IPS DF 19.7 (cell line): ENCODE data around the gene SENP7.
"Not testable (repeated sequence)": the region's sequence is repeated elsewhere in the genome, so short reads cannot be mapped to it uniquely, and the experiment has no call there.

ENCODE experiments used
- DNase-seq: peaks from one replicate; pipeline ENCODE4 v3.0.0-alpha.2; 2013; ENCODE audit warnings: low read depth, low spot score

SENP7 gene

DNA sequence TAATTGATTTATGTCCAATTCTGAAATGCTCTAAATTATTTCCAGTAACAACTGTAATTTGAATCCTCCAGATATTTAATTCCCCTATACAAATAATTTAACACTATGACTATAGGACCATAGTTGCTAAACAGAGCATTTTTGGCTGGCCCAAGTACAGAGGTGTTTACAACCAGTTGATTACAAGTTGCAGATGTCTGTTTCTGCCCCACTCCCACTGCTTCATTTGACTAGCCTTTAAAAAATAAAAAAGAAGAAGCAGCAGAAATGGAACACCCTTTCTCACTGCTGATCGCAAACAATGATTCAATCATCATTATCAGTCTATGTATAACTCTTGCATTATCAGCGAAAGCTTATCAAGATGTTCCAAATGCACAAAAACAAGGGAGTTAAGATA, 54.6 kb downstream of the SENP7 start:
- no peak for DNase-seq

DNA sequence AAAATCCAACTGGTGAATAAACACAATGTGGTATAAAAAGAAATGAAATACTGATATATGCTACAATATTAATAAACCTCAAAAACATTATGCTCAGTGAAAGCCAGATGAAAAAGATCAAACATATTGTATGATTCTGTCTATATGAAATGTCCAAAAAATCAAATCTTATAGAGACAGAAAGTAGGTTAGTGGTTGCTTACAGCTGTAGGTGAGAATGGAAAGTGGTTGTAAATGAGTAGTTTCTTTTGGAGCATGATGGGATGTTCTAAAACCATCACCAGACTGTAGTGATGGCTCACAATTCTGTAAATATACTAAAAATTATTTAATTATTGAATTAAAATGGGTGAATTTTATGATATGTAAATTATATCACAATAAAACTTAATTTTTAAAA, 58.4 kb downstream of the SENP7 start:
- DNase-seq: no peak

DNA sequence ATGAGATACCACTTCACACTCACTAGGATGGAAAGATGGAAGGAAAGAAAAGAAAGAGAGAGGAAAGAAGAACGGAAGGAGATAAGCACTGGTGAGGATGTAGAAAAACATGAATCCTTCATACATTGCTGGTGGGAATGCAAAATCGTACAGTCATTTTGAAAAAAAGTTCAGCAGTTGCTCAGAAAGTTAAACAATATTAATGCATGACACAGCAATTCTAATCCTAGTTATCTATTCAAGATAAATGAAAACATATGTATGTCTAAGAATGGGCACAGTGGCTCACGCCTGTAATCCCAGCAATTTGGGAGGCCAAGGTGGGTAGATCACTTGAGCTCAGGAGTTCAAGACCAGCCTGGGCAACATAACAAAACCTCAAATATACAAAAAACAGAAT, 59.1 kb downstream of the SENP7 start:
- DNase-seq: no peak

DNA sequence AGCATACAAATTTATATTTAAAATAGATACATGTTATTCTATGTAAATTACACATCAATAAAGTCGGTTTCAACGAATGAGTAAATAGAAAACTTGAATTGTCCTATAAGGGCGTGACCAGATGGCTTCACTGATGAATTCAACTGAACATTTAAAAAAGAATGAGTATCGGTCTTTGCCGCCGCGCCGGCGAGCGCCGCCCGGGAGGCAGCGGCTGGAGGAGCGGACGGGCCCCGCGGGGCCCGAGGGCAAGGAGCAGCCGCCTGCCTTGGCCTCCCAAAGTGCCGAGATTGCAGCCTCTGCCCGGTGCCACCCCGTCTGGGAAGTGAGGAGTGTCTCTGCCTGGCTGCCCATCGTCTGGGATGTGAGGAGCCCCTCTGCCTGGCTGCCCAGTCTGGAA, 74.4 kb downstream of the SENP7 start:
- DNase-seq: not testable (repeated sequence)

DNA sequence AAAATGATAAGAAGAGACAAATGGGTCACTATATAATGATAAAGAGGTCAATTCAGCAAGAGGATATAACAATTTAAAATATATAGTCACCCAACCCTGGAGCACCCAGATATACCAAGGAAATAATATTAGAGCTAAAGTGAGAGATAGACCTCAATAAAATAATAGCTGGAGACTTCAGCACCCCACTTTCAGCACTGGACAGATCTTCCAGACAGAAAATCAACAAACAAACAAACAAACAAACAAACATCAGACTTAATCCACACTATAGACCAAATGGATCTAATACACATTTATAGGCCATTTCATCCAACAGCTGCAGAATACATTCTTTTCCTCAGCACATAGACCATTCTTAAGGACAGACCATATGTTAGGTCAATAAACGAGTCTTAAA, 79.4 kb downstream of the SENP7 start:
- DNase-seq: no peak

DNA sequence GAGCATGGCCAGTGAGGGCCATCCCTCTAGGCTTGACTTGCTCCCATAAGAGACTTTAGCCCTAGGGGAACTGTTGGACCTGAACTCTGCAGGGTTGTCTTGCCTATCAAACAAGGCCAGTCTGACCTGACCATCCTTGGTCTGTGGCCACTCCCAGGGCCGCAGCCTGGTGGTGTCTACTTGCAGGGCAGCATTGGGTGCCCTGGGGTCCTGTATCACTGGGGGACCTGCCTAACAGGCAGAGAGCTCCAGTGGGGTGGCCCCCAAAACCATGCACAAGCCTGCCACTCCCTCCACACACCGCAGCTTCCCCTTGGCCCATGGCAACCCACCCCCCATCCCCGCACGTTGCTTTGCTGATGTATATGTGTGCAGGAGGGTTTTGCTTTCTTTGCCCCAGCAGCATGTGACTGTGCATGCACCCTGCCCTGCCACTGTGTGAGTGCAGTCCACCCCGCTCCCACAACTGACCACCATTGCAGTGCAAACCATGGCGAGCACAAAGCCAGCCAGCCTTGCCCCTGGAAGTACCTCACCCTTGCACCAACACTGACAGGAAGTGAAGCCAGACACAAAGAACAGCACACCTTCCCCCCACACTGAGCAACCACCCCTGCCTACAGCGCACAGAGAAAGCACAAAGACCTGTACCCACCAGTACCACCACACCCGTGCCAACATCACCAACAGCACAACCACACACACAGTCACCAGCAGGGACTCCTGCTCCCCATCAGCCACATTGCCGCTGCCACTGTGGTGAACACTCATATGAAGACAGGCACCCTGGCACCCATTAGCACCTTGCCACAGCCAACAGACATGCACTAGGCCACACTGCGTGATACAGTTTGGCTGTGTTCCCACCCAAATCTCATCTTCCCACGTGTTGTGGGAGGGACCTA, 88.8 kb downstream of the SENP7 start:
- DNase-seq: no peak

DNA sequence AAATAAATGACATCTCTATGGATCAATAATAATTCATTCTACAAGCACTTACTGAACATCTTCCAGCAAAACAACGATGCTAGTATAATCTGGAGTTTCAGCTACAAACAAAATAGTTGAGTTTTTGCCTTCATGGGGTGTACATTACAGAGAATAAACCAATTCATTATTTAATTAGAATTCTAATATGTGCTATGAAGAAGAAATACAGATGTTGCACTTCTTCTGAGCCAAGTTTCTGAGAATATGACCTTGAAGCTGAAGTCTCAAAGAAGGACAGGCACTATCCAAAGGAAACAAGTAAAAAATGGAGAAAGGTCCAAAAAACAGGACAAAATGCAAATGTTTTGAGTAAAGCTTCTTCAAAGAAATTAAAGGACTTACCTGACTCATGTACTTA, 94.2 kb downstream of the SENP7 start:
- DNase-seq: no peak

DNA sequence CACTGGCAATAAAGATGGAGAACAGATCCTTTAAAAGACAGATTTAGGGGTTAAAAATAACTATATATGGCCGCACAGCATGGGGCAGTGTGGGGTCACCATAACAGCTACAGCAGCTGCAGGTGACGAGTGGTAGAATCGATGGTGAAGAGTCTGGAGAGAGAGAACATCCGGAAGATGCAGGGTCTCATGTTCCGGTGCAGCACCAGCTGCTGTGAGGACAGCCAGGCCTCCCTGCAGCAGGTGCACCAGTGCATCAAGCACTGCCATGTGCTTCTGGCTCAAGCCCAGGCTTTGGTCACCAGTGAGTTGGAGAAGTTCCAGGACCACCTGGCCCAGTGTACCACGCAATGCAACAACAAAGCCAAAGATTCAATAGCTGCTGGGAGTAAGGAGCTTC, 98.9 kb downstream of the SENP7 start:
- DNase-seq: no peak

DNA sequence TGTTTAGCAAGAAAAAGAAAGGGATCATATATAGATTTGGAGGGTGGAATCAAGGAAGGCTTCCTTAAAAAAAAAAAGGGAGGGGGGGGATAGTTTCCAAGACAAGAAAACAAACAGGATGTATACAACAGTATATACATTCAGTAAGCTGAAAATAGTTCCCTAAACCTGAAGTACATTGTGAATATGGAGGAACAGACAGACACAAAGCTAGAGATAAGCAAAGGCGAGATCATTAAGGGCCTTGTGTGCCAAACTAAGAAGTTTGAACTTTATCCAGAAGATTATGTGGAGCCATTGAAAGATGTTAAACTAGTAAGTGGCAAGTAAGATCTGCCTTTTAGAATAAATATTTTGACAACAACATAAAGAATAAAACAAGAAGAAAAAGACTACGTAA, 99.4 kb downstream of the SENP7 start:
- no peak for DNase-seq

DNA sequence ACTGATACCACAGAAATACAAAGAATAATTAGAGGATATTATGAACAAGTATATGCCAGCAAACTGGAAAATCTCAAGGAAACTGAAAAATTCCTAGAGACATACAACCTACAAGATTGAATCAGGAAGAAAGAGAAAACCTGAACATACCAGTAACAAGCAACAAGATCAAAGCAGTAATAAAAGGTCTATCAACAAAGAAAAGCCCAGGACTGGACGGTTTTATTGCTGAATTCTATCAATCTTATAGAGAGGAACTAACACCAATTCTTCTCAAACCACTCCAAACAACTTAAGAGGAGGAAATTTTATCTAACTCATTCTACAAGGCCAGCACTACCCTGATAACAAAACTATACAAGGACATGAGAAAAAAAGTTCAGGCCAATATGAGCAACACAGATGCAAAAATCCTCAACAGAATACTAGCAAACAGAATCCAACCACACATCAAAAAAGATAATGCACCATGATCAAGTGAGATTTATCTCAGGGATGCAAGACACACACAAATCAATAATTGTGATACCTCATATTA, 121.5 kb downstream of the SENP7 start:
- no peak for DNase-seq

DNA sequence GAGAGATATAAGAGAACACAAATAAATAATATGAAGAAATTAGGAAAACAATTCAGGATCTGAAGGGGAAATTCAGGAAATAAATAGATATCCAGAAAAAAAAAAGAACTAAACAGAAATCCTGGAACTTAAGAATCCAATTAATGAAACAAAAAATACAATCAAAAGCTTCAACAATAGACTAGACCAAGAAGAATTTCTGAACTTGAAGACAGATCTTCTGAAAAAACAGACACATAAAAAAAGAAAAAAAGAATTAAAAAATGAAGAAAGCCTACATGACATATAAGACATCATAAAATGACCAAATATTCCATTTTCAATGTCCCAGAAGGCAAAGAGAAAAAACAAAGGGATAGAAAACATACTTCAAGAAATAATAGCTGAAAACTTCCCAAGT, 124.3 kb downstream of the SENP7 start:
- no peak for DNase-seq

DNA sequence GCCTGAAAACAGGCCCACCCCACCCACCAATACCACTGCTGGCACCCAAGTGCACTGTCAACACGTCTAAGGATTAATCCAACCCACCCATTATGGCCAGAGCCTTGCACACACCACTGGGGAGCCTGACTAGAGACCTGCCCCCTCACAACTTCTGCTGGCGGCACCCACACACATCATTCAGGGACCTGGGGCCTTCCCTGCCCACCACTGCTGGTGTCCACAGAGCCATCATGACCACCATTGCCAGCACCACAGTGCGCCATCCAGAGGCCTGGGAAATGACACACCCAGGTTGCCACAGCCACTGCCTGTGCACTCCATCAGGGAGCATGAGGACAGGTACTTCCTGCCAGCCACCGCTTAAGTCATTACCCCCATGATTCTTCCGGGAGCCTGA, 125.7 kb downstream of the SENP7 start:
- no peak for DNase-seq

DNA sequence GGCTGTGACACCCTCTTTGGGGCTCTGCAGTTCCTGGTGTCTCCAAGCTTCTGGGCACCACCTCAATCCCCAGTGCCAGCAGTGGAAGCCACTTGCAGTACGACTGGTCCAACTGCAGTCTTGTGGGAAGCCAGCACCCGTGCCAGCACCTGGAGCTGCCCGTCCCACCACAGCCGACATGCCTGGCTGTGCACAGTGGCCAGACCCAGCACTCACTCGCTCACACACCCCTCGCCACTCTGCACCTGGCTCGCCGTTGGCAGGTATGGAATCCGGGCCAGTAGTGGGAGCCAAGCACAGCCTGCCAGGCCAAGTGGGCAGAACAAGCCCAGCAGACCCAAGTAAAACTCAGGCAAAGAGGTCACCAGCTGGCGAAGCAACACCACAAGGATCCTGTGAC, 128.6 kb downstream of the SENP7 start:
- no peak for DNase-seq

DNA sequence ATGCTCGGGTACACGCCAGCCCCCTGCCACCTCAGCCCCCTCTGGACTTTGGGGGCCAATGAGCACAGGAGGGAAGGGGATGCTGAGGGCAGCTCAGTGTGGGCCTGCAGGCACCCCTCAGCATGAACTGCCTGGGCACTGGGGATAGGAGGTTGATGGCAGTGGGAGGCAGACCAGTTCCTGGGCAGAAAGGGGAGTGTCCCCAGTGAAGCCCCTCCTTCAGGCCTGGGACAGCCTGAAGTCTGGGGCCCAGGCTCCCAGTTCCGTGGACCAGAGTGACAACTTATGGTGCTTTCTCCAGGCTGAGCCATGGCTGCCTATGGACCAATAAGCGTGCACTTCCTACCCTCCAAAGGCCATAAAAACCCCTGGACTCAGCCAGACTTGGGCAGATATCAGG, 129.4 kb downstream of the SENP7 start:
- DNase-seq: no peak

DNA sequence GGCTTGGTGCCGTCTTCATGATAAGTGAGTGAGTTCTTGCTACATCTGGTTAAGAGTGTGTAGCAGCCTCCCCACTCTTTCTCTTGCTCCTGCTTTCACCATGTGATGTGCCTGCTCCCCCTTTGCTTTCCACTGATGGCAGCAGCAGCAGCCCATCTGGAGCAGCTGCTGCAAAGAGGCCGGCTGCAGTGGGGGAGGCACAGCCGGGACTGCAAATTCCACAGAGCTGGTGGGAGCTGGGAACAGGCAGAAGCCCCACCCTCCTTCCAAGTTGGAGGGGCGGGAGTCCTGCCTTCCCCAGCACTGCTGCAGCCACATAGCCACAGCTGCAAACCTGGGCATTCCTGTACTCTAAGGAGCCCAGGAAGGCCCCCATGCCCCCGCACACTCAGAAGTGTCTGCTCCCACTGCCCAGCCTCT, 129.8 kb downstream of the SENP7 start:
- no peak for DNase-seq

DNA sequence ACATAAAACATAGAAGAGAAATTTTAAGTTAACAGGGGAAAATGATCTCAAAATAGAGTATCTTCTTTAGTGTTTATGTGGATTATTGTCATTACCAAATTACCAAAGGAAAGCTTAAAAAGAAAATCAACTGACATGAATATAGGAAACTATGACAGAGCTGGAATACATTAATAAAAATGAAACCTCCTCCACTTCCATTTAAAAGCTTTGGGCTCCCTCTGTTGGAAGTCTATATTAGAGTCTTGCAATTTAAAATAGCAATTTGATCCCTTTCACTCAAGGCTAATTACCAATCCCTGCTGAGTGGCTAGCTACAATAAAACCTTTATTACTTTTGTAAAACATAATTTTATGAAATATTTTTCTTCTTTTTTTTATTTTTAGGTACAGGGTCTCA, 131.2 kb downstream of the SENP7 start:
- no peak for DNase-seq

DNA sequence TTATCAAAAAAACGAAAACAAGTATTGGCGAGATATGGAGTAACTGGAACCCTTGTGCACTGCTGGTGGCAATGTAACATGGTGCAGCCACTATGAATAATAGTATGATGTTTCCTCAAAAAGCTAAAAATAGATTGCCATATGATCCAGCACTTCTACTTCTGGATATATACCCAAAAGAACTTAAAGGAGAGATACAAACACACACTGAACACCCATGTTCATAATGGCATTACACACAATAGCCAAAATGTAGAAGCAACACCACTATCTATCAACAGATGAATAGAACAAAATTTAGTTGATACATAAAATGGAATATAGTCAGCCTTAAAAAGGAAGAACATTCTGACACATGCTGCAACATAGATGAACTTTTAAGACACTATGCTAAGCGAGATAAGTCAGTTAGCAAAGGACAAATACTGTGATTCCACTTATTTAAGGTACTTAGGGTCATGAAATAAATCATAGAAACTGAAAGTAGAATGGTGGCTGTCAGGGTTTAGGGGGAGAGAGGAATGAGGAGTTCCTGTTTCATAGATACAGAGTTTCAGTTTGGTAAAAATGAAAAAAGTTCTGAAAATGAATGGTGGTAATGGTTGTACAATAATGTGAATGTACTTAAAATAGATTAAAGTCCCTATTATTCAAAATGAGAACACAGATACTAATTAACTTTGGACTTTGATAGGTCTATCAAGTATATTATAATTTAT, 133.2 kb downstream of the SENP7 start:
- no peak for DNase-seq

DNA sequence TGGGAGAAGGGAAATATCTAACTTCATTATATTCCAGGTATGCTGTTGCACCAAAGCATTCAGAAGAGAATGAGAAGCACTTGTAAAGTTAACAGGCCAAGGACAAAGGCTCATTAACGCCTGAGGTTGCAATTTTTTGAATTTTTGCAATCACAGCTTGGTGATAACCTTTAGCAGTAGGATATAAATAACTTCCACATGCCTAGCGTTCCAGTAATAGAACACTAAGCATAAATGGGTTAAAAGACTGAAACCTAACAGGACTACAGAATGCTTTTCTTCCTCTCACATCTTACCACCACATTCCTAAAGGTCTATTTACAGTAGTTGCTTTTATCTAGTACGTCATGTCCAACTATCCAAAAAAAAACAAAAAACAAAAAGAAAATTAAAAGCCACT, 135.2 kb downstream of the SENP7 start:
- DNase-seq: no peak

DNA sequence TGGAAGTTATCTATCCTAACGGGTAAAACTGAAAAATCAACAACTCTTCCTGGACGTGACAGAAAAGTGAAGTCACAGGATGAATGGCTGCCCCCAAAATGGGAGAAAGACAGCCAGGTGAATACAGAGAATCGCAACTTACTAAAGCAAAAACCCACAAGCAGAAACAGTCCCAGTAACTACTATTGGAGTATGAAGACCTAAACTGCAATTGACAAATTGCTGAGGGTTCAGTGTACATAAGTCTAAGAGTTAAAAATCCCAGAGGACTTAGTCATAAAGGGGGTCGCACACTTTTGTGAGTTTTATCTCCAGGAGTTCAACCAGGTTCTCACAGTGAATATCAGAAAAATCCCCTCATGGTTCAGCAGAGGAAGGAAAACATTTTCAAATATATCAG, 135.8 kb downstream of the SENP7 start:
- DNase-seq: no peak

DNA sequence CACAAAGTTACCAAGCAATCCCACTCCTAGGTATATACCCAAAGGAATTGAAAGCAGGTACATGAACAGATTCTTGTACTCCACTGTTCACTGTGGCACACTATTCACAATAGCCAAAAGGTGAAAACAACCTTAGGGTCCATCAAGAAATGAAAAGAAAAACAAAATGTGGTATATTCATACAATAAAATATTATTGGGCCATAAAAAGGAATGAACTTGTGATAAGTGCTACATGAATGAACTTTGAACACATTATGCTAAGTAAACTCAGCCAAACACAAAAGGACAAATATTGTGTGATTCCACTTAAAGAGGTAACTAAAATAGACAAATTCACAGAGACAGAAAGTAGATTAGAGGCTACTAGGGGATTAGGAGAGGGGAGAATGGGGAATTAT, 137.4 kb downstream of the SENP7 start:
- no peak for DNase-seq

DNA sequence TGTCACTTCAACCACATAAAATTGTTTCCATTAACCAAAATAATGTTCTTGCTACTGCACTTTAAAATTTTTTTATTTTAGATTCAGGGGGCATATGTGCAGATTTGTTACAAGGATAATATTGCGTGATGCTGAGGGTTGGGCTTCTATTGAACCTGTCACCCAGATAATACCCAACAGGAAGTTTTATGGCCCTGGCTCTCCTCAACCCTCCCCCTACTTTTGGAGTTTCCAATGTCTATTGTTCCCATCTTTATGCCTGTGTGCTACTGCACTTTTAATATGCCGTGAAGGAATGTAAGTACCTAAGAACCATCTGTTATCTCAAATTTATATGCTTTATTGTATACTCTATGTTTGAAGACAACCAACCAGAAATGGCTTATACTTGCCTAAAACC, 150.6 kb downstream of the SENP7 start:
- DNase-seq: no peak

DNA sequence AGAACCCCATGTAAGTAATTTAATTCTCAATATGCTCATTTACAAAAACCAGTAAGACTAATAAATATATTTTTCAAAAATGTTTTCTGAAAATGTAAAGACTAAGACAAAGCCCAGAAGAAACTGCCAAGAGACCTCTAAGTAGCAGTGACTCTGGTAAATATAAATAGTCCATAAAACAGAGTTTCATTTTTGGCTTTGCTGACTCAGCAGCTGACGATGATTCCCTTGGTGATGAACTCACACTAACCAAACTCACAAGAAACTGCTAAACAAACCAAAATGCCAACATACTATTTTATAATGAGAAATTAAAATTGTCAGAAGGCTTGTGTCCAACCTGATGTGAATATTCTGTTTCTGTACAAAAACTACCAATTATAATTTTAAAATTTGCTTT, 161.2 kb downstream of the SENP7 start:
- no peak for DNase-seq

DNA sequence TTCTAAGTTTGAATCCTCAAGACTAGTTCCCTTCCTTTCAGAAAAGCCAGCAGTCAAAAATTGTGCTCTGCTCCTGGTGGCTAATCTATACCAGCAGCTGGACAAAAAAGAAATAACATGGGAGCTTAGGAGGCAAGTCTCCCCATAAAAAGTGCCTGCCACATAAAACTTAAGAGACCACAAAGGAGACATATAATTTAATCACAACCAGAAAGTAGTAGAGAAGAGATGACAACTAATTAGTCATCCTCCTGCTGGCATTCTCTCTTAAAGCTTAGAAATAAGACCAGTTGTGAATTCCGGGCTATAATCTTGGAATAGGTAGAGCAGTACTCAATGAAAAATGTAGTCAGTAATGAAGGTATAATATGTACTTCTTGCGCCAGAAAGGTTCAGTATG, 172.4 kb downstream of the SENP7 start:
- DNase-seq: no peak
